Measurements from ENCODE around the gene ANKS1B.
"Not testable (repeated sequence)": the region's sequence is repeated elsewhere in the genome, so short reads cannot be mapped to it uniquely, and the experiment has no call there.

The ANKS1B gene

DNA sequence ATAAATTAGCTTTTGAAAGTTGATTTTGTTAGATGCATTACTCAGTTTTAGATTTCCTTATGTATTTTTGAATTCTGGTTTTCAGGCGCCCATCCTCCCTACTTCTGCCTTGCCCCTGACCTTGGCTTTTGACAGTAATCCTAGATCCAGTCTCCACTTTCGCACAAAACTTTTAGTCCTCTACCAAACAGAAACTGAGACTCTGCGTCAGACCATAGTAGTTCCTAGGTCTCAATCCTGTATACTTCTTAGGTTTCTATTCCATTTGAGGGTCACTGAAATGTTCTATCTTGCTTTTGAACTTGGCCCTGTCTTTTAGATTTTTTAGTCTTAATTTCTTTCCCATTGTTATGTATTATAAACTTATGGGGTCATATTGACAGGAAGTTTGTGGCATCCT, 645.1 kb downstream of the ANKS1B start:
- no peak for DNase-seq

- DNase-seq, result no peak
Measured at GRCh38 chr12:99334285-99335056, 650.3 kb downstream of the ANKS1B start.

- DNase-seq, result no peak
Measured at GRCh38 chr12:99332936-99333591, 651.7 kb downstream of the ANKS1B start.

GRCh38 chr12:99330216-99330615, 654.5 kb downstream of the ANKS1B start:
- DNase-seq, result no peak

DNA sequence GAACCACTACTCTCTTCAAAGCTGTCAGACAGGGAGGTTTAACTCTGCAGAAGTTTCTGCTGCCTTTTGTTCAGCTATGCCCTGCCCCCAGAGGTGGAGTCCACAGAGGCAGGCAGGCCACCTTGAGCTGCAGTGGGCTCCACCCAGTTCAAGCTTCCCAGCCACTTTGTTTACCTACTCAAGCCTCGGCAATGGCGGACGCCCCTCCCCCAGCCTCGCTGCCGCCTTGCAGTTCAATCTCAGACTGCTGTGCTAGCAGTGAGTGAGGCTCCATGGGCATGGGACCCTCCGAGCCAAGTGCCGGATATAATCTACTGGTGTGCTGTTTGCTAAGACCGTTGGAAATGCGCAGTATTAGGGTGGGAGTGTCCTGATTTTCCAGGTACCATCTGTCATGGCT, 663.5 kb downstream of the ANKS1B start:
- DNase-seq, result not testable (repeated sequence)

GRCh38 chr12:99311373-99311772, 673.4 kb downstream of the ANKS1B start:
- DNase-seq, result no peak

DNA sequence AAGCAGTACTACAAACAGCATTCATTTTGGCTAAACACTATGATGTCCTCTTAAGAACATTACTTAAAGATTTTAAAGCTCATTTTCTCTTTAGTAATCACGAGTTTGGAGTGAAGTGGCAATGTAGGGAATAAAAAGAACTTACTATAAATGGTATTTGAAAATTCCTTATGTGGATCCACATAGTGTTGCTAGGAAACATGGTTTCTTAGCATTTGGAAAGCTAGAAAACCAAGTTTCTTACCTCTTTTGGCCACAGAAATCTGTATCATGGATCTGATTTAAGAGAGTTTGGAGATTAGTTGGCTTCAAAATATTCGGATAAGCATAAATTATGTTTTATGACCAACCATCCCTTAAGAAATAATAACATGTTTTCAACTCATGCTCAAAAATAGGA, 674.9 kb downstream of the ANKS1B start:
- DNase-seq, result no peak

DNA sequence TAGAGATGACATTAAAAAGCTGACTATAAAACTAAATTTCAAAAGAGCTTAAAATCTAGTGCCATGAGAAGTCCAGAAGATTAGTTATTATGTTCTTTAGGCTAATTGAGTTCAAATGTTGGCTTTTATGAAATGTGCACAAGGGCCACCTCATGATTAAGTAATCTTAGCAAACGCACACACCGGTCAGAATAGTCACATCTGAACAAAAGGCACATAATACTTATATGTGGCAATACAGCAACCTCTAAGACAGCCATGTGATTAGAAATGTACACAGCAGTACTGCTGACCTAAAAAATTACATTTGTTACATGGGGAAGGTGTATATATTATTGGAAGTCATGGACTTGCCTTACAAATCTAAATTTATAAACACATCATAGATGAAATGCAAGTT, 681.9 kb downstream of the ANKS1B start:
- no peak for DNase-seq

- no peak for DNase-seq
Measured at GRCh38 chr12:99287136-99287535, 697.6 kb downstream of the ANKS1B start.

GRCh38 chr12:99284161-99284560, 700.6 kb downstream of the ANKS1B start:
- no peak for DNase-seq

GRCh38 chr12:99282624-99283023, 702.1 kb downstream of the ANKS1B start:
- no peak for DNase-seq

DNA sequence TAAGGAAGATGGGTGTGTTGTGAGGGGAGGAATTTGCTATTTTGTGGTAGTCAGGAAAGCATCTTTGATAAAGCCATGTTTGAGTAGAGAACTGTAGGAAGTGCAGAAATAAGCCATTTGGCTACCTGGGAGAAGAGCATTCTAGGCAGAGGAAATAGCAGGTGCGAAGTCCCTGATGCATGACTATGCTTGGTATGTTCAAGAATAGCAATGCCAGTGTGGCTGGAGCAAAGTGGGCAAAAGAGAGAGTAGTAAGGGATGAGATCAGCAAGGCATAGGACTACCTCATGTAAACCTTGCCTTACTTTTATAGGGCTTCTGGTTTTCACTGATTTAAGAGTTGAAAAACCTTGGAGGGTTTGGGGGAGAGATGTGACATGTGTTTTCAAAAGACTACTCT, 702.6 kb downstream of the ANKS1B start:
- no peak for DNase-seq

DNA sequence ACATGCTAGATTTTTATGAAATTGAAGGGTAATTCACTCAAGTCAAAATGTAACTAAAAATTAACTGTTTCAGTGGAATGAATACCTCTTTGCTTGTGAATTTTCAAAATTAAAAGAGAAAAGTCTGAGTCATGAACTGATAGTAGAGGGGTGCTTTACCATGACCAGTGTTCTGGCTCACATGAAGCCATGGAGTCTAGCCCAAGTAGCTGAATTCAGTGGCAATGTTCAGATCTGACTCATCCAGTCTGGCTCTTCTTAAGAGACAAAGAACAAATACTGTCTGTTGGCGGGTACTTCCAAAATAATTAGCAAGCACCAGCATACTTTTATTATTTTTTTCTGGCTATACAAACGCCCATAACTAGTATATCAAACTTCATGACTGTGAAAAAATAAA, 703.5 kb downstream of the ANKS1B start:
- DNase-seq, result no peak

GRCh38 chr12:99278899-99279298, 705.8 kb downstream of the ANKS1B start:
- peak; percentile 68 for DNase-seq

- DNase-seq, result peak; percentile 61
Measured at GRCh38 chr12:99277591-99278379, 707.0 kb downstream of the ANKS1B start.

GRCh38 chr12:99271071-99271470, 713.7 kb downstream of the ANKS1B start:
- no peak for DNase-seq

GRCh38 chr12:99267038-99267437, 717.7 kb downstream of the ANKS1B start:
- DNase-seq, result no peak

DNA sequence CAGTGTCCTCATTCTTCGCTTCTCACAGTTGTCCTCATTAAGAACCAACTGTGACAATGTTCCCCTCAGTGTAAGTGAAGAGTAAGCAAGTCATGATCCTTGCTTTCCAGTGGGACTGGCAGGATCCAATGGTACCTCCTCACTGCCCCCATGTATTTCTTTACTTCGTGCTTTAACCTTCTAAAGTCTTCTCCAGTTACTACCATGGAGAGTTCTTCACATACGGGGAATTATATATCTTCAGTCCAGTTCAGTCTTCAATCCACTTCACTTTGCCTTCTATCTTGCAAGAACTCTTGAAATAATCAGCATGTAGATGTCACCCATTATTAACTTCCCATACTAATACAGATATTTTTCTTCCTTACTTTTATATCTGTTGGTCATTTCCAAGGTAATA, 719.1 kb downstream of the ANKS1B start:
- no peak for DNase-seq

- DNase-seq, result no peak
Measured at GRCh38 chr12:99261256-99261655, 723.5 kb downstream of the ANKS1B start.

DNA sequence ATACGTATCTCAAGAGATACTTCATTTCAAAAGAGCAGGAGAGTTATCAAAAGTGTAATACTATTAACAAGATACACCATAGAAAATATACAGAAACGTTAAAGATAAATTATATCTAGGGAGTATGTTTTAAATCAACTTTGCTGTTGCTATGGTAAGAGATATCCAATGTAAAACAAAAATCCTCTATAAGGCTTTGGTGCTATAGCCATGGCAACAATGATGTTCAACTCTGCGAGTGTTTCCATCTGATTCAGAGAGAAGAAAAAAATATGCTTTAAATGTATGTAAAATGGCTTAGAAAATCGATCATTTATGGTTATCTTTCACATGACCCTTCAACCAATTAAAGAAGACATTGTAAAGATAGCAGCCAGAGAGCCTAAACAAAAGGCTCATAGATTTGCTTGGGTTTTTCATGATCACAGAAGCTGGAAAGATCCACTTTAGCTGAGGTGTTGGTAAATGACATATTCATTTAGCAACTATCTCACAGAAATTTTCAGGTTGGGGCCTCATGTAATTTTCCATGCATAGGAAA, 724.2 kb downstream of the ANKS1B start:
- DNase-seq, result no peak

- DNase-seq, result no peak
Measured at GRCh38 chr12:99259040-99259934, 725.4 kb downstream of the ANKS1B start.

- no peak for DNase-seq
Measured at GRCh38 chr12:99257672-99258071, 727.1 kb downstream of the ANKS1B start.

Measured in islet precursor cell (in vitro differentiated cells).